H4 (cell line): ENCODE results near the gene CLDN25. TPM values are rescaled to one million over a fixed set of nuclear protein-coding genes. Genes with fewer than 3 reads are reported as not detected.
"Not testable (repeated sequence)": the region's sequence is repeated elsewhere in the genome, so short reads cannot be mapped to it uniquely, and the experiment has no call there.

ENCODE experiments used
- DNase-seq: peaks from one replicate; pipeline ENCODE4 v3.0.0-alpha.2; 2015; ENCODE audit warnings: low spot score
- total RNA-seq: library from RNA; depleted of rRNA; stranded (reverse); fragments of >200 nt; shearing (Covaris generic); gene quantifications from 2 replicates; pipeline ENCODE4 v1.2.3, GENCODE V29; 2014; rRNA removed

The CLDN25 gene
- total RNA-seq: not detected in 2 replicates

GRCh38 chr11:113779496-113779895 is at the start of gene CLDN25:
Gene CLDN25 (plus strand): TSS chr11:113779796. CDS start chr11:113779796, 0 bp downstream.
- no peak for DNase-seq

- peak; percentile 50 for DNase-seq
Measured at GRCh38 chr11:113730887-113731726, 48.5 kb upstream of the CLDN25 start.

GRCh38 chr11:113732092-113732491 is 47.5 kb upstream of the CLDN25 start:
- no peak for DNase-seq

- DNase-seq: no peak
Measured at GRCh38 chr11:113736323-113736722, 43.3 kb upstream of the CLDN25 start.

- no peak for DNase-seq
Measured at GRCh38 chr11:113752932-113753331, 26.7 kb upstream of the CLDN25 start.

GRCh38 chr11:113760241-113760640 is 19.4 kb upstream of the CLDN25 start:
- no peak for DNase-seq

- not testable (repeated sequence) for DNase-seq
Measured at GRCh38 chr11:113763040-113763439, 16.6 kb upstream of the CLDN25 start.

- no peak for DNase-seq
Measured at GRCh38 chr11:113764527-113765219, 14.9 kb upstream of the CLDN25 start.

- no peak for DNase-seq
Measured at GRCh38 chr11:113771964-113772363, 7.6 kb upstream of the CLDN25 start.

- DNase-seq: peak; percentile 5
Measured at GRCh38 chr11:113773092-113773415, 6.5 kb upstream of the CLDN25 start.

GRCh38 chr11:113773416-113774173 is 6.0 kb upstream of the CLDN25 start, which contains the start of gene ZW10:
Gene ZW10 (minus strand): TSS chr11:113773692. CDS start chr11:113773666, 26 bp downstream.
- DNase-seq: peak; percentile 95

- DNase-seq: no peak
Measured at GRCh38 chr11:113774174-113774503, 5.5 kb upstream of the CLDN25 start.

GRCh38 chr11:113778111-113778910 is 1.3 kb upstream of the CLDN25 start:
- DNase-seq: peak; percentile 53

GRCh38 chr11:113781682-113782081 is 2.1 kb downstream of the CLDN25 start:
- no peak for DNase-seq

GRCh38 chr11:113782134-113782533 is 2.5 kb downstream of the CLDN25 start:
- DNase-seq: no peak

GRCh38 chr11:113789016-113789415 is 9.4 kb downstream of the CLDN25 start:
- not testable (repeated sequence) for DNase-seq

- no peak for DNase-seq
Measured at GRCh38 chr11:113789675-113790320, 10.2 kb downstream of the CLDN25 start.

GRCh38 chr11:113796663-113797259 is 17.2 kb downstream of the CLDN25 start:
- DNase-seq: peak; percentile 41

- DNase-seq: no peak
Measured at GRCh38 chr11:113802621-113803020, 23.0 kb downstream of the CLDN25 start.

- no peak for DNase-seq
Measured at GRCh38 chr11:113805640-113806039, 26.0 kb downstream of the CLDN25 start.

GRCh38 chr11:113806406-113806805 is 26.8 kb downstream of the CLDN25 start:
- DNase-seq: peak; percentile 27
